ENCODE measurements around the gene ST6GALNAC3.
"Not testable (repeated sequence)": the region's sequence is repeated elsewhere in the genome, so short reads cannot be mapped to it uniquely, and the experiment has no call there.

GRCh38 chr1:76050073-76050472, 24.5 kb upstream of the ST6GALNAC3 start:
- TF ChIP-seq, protein P1, sequence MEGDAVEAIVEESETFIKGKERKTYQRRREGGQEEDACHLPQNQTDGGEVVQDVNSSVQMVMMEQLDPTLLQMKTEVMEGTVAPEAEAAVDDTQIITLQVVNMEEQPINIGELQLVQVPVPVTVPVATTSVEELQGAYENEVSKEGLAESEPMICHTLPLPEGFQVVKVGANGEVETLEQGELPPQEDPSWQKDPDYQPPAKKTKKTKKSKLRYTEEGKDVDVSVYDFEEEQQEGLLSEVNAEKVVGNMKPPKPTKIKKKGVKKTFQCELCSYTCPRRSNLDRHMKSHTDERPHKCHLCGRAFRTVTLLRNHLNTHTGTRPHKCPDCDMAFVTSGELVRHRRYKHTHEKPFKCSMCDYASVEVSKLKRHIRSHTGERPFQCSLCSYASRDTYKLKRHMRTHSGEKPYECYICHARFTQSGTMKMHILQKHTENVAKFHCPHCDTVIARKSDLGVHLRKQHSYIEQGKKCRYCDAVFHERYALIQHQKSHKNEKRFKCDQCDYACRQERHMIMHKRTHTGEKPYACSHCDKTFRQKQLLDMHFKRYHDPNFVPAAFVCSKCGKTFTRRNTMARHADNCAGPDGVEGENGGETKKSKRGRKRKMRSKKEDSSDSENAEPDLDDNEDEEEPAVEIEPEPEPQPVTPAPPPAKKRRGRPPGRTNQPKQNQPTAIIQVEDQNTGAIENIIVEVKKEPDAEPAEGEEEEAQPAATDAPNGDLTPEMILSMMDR (IDR thresholded peaks at IDR 0.05), result not testable (repeated sequence)
- not testable (repeated sequence) for TF ChIP-seq POLR2A (IDR thresholded peaks at IDR 0.05)

Measured in testis (tissue), 2 donors.